ENCODE results near the gene RNF128. TPM values are rescaled to one million over a fixed set of nuclear protein-coding genes. Genes with fewer than 3 reads are reported as not detected.

Gene RNF128
- total and polyA plus RNA-seq, 2 of the 13 experiments (the other 11 are each of a cell fraction or from before 2014, with no cell fraction given): 18.5 to 43.5 TPM

DNA sequence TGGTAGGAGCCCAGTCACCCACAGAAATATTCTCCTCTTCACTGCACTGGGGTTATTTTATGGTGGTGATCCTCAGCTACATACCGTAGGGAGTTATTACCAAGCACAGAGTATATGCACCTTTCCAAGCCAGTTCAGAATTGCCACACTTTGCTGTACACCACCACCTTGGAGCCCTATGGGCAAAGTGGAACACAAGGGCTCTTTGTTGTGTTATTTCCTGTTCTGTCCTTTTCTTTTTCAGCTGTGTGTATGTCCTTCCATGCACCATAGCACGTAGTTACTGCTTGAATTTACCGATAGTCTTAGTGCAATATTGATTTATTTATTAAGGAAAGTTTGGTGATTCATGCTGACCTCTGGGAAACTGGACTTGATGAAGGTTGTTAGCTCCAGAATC lies 8.3 kb downstream of the RNF128 start (continued):
- TF ChIP-seq, protein P1, sequence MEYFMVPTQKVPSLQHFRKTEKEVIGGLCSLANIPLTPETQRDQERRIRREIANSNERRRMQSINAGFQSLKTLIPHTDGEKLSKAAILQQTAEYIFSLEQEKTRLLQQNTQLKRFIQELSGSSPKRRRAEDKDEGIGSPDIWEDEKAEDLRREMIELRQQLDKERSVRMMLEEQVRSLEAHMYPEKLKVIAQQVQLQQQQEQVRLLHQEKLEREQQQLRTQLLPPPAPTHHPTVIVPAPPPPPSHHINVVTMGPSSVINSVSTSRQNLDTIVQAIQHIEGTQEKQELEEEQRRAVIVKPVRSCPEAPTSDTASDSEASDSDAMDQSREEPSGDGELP (IDR thresholded peaks at IDR 0.05; ENCODE audit: borderline replicate concordance, low read depth): peak; percentile 46; the same call in 1 of the 2 replicates
- TF ChIP-seq ZNF569 (CRISPR knock-in tag; IDR thresholded peaks at IDR 0.05; ENCODE audit: borderline replicate concordance) (no peak), U2AF2 (IDR thresholded peaks at IDR 0.05; ENCODE audit: low read depth, low read length) (no peak), ZNF354B (CRISPR knock-in tag; IDR thresholded peaks at IDR 0.05) (no peak), ZC3H4 (CRISPR knock-in tag; IDR thresholded peaks at IDR 0.05; ENCODE audit: borderline replicate concordance) (no peak), RFXAP (CRISPR knock-in tag; IDR thresholded peaks at IDR 0.05; ENCODE audit: borderline replicate concordance) (no peak), ZSCAN31 (CRISPR knock-in tag; IDR thresholded peaks at IDR 0.05; ENCODE audit: low read depth) (no peak), SIX4 (CRISPR knock-in tag; IDR thresholded peaks at IDR 0.05) (no peak), SCMH1 (CRISPR knock-in tag; IDR thresholded peaks at IDR 0.05; ENCODE audit: borderline replicate concordance) (no peak), FOSL1 (CRISPR knock-in tag; IDR thresholded peaks at IDR 0.05; ENCODE audit: borderline replicate concordance) (no peak), EP300 (IDR thresholded peaks at IDR 0.05; ENCODE audit: low read depth in 2 of 2, low read length in 2 of 2) (no peak), EP300 (CRISPR knock-in tag; IDR thresholded peaks at IDR 0.05; ENCODE audit: borderline replicate concordance) (no peak), ZNF17 (CRISPR knock-in tag; IDR thresholded peaks at IDR 0.05) (no peak), SMAD9 (CRISPR knock-in tag; IDR thresholded peaks at IDR 0.05) (no peak), ZNF567 (CRISPR knock-in tag; IDR thresholded peaks at IDR 0.05; ENCODE audit: borderline replicate concordance) (no peak), ZNF709 (CRISPR knock-in tag; IDR thresholded peaks at IDR 0.05) (no peak), ATRX (CRISPR knock-in tag; IDR thresholded peaks at IDR 0.05; ENCODE audit: borderline replicate concordance) (no peak), FOXP1 (IDR thresholded peaks at IDR 0.05) (no peak), FOXP1 (CRISPR knock-in tag; IDR thresholded peaks at IDR 0.05) (peak; percentile 27; the same call in 1 of the 2 replicates), BHLHE40 (IDR thresholded peaks at IDR 0.05; ENCODE audit: low read length) (no peak), ARNT2 (CRISPR knock-in tag; IDR thresholded peaks at IDR 0.05; ENCODE audit: low read depth) (no peak)
- TF ChIP-seq, protein P2, sequence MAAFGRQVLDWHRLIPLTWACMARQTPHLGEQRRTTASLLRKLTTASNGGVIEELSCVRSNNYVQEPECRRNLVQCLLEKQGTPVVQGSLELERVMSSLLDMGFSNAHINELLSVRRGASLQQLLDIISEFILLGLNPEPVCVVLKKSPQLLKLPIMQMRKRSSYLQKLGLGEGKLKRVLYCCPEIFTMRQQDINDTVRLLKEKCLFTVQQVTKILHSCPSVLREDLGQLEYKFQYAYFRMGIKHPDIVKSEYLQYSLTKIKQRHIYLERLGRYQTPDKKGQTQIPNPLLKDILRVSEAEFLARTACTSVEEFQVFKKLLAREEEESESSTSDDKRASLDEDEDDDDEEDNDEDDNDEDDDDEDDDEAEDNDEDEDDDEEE (CRISPR knock-in tag; IDR thresholded peaks at IDR 0.05): no peak
- TF ChIP-seq, protein P3, sequence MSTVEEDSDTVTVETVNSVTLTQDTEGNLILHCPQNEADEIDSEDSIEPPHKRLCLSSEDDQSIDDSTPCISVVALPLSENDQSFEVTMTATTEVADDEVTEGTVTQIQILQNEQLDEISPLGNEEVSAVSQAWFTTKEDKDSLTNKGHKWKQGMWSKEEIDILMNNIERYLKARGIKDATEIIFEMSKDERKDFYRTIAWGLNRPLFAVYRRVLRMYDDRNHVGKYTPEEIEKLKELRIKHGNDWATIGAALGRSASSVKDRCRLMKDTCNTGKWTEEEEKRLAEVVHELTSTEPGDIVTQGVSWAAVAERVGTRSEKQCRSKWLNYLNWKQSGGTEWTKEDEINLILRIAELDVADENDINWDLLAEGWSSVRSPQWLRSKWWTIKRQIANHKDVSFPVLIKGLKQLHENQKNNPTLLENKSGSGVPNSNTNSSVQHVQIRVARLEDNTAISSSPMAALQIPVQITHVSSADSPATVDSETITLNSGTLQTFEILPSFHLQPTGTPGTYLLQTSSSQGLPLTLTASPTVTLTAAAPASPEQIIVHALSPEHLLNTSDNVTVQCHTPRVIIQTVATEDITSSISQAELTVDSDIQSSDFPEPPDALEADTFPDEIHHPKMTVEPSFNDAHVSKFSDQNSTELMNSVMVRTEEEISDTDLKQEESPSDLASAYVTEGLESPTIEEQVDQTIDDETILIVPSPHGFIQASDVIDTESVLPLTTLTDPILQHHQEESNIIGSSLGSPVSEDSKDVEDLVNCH (CRISPR knock-in tag; IDR thresholded peaks at IDR 0.05): no peak
- TF ChIP-seq, protein P4, sequence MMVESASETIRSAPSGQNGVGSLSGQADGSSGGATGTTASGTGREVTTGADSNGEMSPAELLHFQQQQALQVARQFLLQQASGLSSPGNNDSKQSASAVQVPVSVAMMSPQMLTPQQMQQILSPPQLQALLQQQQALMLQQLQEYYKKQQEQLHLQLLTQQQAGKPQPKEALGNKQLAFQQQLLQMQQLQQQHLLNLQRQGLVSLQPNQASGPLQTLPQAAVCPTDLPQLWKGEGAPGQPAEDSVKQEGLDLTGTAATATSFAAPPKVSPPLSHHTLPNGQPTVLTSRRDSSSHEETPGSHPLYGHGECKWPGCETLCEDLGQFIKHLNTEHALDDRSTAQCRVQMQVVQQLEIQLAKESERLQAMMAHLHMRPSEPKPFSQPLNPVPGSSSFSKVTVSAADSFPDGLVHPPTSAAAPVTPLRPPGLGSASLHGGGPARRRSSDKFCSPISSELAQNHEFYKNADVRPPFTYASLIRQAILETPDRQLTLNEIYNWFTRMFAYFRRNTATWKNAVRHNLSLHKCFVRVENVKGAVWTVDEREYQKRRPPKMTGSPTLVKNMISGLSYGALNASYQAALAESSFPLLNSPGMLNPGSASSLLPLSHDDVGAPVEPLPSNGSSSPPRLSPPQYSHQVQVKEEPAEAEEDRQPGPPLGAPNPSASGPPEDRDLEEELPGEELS (CRISPR knock-in tag; IDR thresholded peaks at IDR 0.05): peak; percentile 44; the same call in 1 of the 2 replicates
- TF ChIP-seq, protein P5, sequence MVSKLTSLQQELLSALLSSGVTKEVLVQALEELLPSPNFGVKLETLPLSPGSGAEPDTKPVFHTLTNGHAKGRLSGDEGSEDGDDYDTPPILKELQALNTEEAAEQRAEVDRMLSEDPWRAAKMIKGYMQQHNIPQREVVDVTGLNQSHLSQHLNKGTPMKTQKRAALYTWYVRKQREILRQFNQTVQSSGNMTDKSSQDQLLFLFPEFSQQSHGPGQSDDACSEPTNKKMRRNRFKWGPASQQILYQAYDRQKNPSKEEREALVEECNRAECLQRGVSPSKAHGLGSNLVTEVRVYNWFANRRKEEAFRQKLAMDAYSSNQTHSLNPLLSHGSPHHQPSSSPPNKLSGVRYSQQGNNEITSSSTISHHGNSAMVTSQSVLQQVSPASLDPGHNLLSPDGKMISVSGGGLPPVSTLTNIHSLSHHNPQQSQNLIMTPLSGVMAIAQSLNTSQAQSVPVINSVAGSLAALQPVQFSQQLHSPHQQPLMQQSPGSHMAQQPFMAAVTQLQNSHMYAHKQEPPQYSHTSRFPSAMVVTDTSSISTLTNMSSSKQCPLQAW (CRISPR knock-in tag; IDR thresholded peaks at IDR 0.05): no peak

Data from HepG2 (cell line).